GM23338 (cell line): ENCODE results near the gene VAMP2. TPM values are rescaled to one million over a fixed set of nuclear protein-coding genes. Genes with fewer than 3 reads are reported as not detected.

Source experiments
- ATAC-seq: fragments of 200-7000 bp; cut with Tn5 transposase; 3 replicates; pipeline ENCODE4 v1.9.1; 2020
- DNase-seq: peaks from one replicate; pipeline ENCODE4 v3.0.0-alpha.2; 2015; ENCODE audit warnings: low spot score
- H2AFZ ChIP-seq: fragments of 200-600 bp; sonication (generic); 2 replicates; pipeline ENCODE4 v1.8.0; 2016; ENCODE audit warnings: antibody characterized with exemption, mild to moderate bottlenecking, moderate library complexity
- H3F3A ChIP-seq: fragments of 200-600 bp; sonication (generic); replicated peaks from 2 replicates; pipeline ENCODE4 v1.8.0; 2017; ENCODE audit warnings: antibody characterized with exemption, mixed run types, low read depth
- H3K27ac ChIP-seq: fragments of 200-600 bp; sonication (generic); 2 replicates; pipeline ENCODE4 v1.6.1; 2016; ENCODE audit warnings: low read depth
- H3K27me3 ChIP-seq: fragments of 200-600 bp; sonication (generic); 2 replicates; pipeline ENCODE4 v1.8.0; 2016; ENCODE audit warnings: mild to moderate bottlenecking, mixed run types, moderate library complexity; ENCODE audit not compliant: insufficient read depth
- H3K36me3 ChIP-seq: fragments of 200-600 bp; sonication (generic); 2 replicates; pipeline ENCODE4 v1.8.0; 2016; ENCODE audit warnings: mild to moderate bottlenecking; ENCODE audit not compliant: insufficient read depth
- H3K4me1 ChIP-seq: fragments of 200-600 bp; sonication (generic); 2 replicates; pipeline ENCODE4 v1.8.0; 2016; ENCODE audit warnings: mild to moderate bottlenecking, moderate library complexity; ENCODE audit not compliant: insufficient read depth
- H3K4me2 ChIP-seq: fragments of 200-600 bp; sonication (generic); 2 replicates; pipeline ENCODE4 v1.7.1; 2017; ENCODE audit warnings: mixed run types
- H3K4me3 ChIP-seq: fragments of 200-600 bp; sonication (generic); 2 replicates; pipeline ENCODE4 v1.6.1; 2016; ENCODE audit warnings: mixed run types
- H3K79me2 ChIP-seq: fragments of 200-600 bp; sonication (generic); replicated peaks from 2 replicates; pipeline ENCODE4 v1.8.0; 2017; ENCODE audit warnings: mild to moderate bottlenecking; ENCODE audit not compliant: insufficient read depth
- H3K9me2 ChIP-seq: fragments of 200-600 bp; sonication (generic); 2 replicates; pipeline ENCODE4 v1.8.0; 2017; ENCODE audit not compliant: insufficient read depth
- H4K20me1 ChIP-seq: fragments of 200-600 bp; sonication (generic); replicated peaks from 2 replicates; pipeline ENCODE4 v1.8.0; 2017; ENCODE audit warnings: mild to moderate bottlenecking; ENCODE audit not compliant: insufficient read depth
- H3K27ac Mint-ChIP-seq: 2 replicates; pipeline ENCODE4 v1.8.0; 2020; ENCODE audit warnings: inconsistent platforms, mild to moderate bottlenecking, moderate library complexity, mixed read lengths
- H3K27me3 Mint-ChIP-seq: 3 replicates; pipeline ENCODE4 v1.8.0; 2022; ENCODE audit warnings: low read depth, mild to moderate bottlenecking, moderate library complexity, mixed read lengths, inconsistent platforms; ENCODE audit not compliant: insufficient read depth, poor library complexity
- H3K36me3 Mint-ChIP-seq: 3 replicates; pipeline ENCODE4 v1.8.0; 2021; ENCODE audit warnings: low read depth, mild to moderate bottlenecking, inconsistent platforms, moderate library complexity, mixed read lengths
- H3K4me1 Mint-ChIP-seq: 3 replicates; pipeline ENCODE4 v1.8.0; 2020; ENCODE audit warnings: mild to moderate bottlenecking, inconsistent platforms, mixed read lengths
- H3K4me3 Mint-ChIP-seq: 3 replicates; pipeline ENCODE4 v1.8.0; 2021; ENCODE audit warnings: moderate library complexity, mild to moderate bottlenecking, inconsistent platforms, mixed read lengths
- H3K9me3 Mint-ChIP-seq: 3 replicates; pipeline ENCODE4 v1.8.0; 2020; ENCODE audit warnings: moderate library complexity, mild to moderate bottlenecking, inconsistent platforms, mixed read lengths
- CREB1 ChIP-seq: fragments of 250-450 bp; sonication (Bioruptor Pico); IDR thresholded peaks from 2 replicates; pipeline ENCODE4 v1.5.0; 2020; ENCODE audit warnings: low read depth, mild to moderate bottlenecking, moderate library complexity
- CTCF ChIP-seq, 2 experiments: fragments of 200-600 bp in 1 of 2; sonication (generic) in 1 of 2; conservative IDR thresholded peaks; 2 replicates each; pipeline versions ENCODE4 v1.5.1 to v1.6.1; 2016 to 2017; ENCODE audit warnings: antibody characterized with exemption in 2 of 2, low read depth in 2 of 2, mild to moderate bottlenecking in 2 of 2, moderate library complexity in 1 of 2
- ETS1 ChIP-seq: IDR thresholded peaks from 2 replicates; pipeline ENCODE4 v1.6.1; 2016; ENCODE audit warnings: antibody characterized with exemption
- EZH2 ChIP-seq: fragments of 200-600 bp; sonication (generic); IDR thresholded peaks from one replicate; pipeline ENCODE4 v1.8.0; 2017; ENCODE audit warnings: antibody characterized with exemption, mild to moderate bottlenecking, low read depth; ENCODE audit not compliant: unreplicated experiment
- EZH2phosphoT487 ChIP-seq: fragments of 200-600 bp; sonication (generic); IDR thresholded peaks from one replicate; pipeline ENCODE4 v1.8.1; 2018; ENCODE audit warnings: antibody characterized with exemption; ENCODE audit not compliant: unreplicated experiment
- JUNB ChIP-seq: IDR thresholded peaks from one replicate; pipeline ENCODE4 v1.6.1; 2016; ENCODE audit warnings: antibody characterized with exemption; ENCODE audit not compliant: unreplicated experiment
- POLR2AphosphoS5 ChIP-seq: IDR thresholded peaks from 2 replicates; pipeline ENCODE4 v1.6.1; 2016; ENCODE audit warnings: antibody characterized with exemption, low read depth
- REST ChIP-seq: IDR thresholded peaks from one replicate; pipeline ENCODE4 v1.6.1; 2018; ENCODE audit warnings: antibody characterized with exemption; ENCODE audit not compliant: unreplicated experiment
- ZNF114 ChIP-seq: fragments of 250-450 bp; sonication (Bioruptor Pico); IDR thresholded peaks from 2 replicates; pipeline ENCODE4 v1.5.0; 2020; ENCODE audit warnings: mild to moderate bottlenecking, moderate library complexity
- ZNF462 ChIP-seq: fragments of 250-450 bp; sonication (Bioruptor Pico); IDR thresholded peaks from 2 replicates; pipeline ENCODE4 v1.5.0; 2020; ENCODE audit warnings: mild to moderate bottlenecking, moderate library complexity
- polyA plus RNA-seq: library from polyadenylated mRNA; unstranded; fragments of >200 nt; fragmentation: Nextera tagmentation; extraction: Ambion mirVana; gene quantifications from 2 replicates; pipeline ENCODE4 v1.2.1, GENCODE V29; 2016
- total RNA-seq: library from RNA; depleted of rRNA; stranded (reverse); fragments of >200 nt; shearing (Covaris generic); gene quantifications from 2 replicates; pipeline ENCODE4 v1.2.3, GENCODE V29; 2014

VAMP2 gene
- total and polyA plus RNA-seq, 2 experiments from 2014 or later = 6.9 to 32.3 TPM

- Mint-ChIP-seq H3K4me1 (peaks cover 31% of the 10 kb centered on the region), H3K9me3 (no peaks in the 10 kb centered on the region; the same call in 2 of the 3 replicates), H3K27ac (peak overlapping the region; percentile 68), H3K27me3 (peaks cover 31% of the 10 kb centered on the region), H3K4me3 (peak overlapping the region; percentile 32; the same call in 2 of the 3 replicates), H3K36me3 (peaks cover 26% of the 10 kb centered on the region)
- peaks cover 5% of the 10 kb centered on the region for H4K20me1 ChIP-seq
- DNase-seq = peak; percentile 96
- H3K27me3 ChIP-seq = no peaks in the 10 kb centered on the region
- H3K36me3 ChIP-seq = peaks cover 5% of the 10 kb centered on the region; the same call in 1 of the 2 replicates
- ATAC-seq = peak; percentile 6
- H3K4me1 ChIP-seq = peaks cover 30% of the 10 kb centered on the region
- H3F3A ChIP-seq = peaks cover 27% of the 10 kb centered on the region; the same call in 1 of the 2 replicates
- no peak overlapping the region for H3K27ac ChIP-seq
- H3K79me2 ChIP-seq = peaks cover 14% of the 10 kb centered on the region; the same call in 1 of the 2 replicates
- no peak overlapping the region for H2AFZ ChIP-seq
- H3K9me2 ChIP-seq = no peaks in the 10 kb centered on the region
- H3K4me2 ChIP-seq = no peak overlapping the region
- H3K4me3 ChIP-seq = no peak overlapping the region
- TF ChIP-seq ZNF462 (CRISPR knock-in tag) (no peak), ETS1 (no peak), EZH2phosphoT487 (no peak), ZNF114 (CRISPR knock-in tag) (no peak), CREB1 (0 out of 2 replicates have a peak, but pooled peaks have one; percentile 37), REST (no peak), EZH2 (no peak), CTCF (conservative IDR thresholded peaks at IDR 0.05; ENCODE audit: low read depth in 2 of 2) (peak; percentile 83), JUNB (no peak), POLR2AphosphoS5 (no peak)
Observed at GRCh38 chr17:8158267-8159031, 4.3 kb downstream of the VAMP2 start.
